Thyroid gland (tissue), 4 donors: ENCODE data around the gene GALNTL6.

Experiments used
- POLR2A ChIP-seq, 2 donors: fragments of 450-650 bp; IDR thresholded peaks; one replicate each; pipeline ENCODE4 v1.6.1; 2017; ENCODE audit warnings: antibody characterized with exemption in 2 of 2, mild to moderate bottlenecking in 2 of 2, moderate library complexity in 1 of 2
- TF ChIP-seq, protein P1 (sequence below), 6 experiments: fragments of 200-600 bp in 3 of 6; fragments of 450-650 bp in 3 of 6; sonication (generic) in 3 of 6; IDR thresholded peaks; one replicate each; pipeline ENCODE4 v1.5.1; 2016 to 2019; ENCODE audit warnings: antibody characterized with exemption in 6 of 6, mild to moderate bottlenecking in 2 of 6, inconsistent platforms in 1 of 6, moderate library complexity in 1 of 6

DNA sequence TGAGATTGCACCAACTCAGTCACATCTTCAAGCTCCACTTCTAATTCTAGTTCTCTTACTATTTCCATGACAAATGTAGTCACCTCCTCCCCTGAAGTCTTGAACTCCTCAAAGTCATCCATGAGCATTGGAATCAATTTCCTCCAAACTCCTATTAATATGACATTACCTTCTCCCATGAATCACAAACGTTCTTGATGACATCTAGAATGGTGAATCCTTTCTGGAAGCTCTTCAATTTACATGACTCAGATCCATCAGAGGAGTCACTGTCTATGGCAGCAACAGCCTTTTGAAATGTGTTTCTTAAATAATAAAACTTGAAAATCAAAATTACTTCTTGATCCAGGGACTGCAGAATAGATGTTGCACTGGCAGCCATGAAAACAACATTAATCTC is 34.5 kb downstream of the GALNTL6 start:
- TF ChIP-seq, protein P1, sequence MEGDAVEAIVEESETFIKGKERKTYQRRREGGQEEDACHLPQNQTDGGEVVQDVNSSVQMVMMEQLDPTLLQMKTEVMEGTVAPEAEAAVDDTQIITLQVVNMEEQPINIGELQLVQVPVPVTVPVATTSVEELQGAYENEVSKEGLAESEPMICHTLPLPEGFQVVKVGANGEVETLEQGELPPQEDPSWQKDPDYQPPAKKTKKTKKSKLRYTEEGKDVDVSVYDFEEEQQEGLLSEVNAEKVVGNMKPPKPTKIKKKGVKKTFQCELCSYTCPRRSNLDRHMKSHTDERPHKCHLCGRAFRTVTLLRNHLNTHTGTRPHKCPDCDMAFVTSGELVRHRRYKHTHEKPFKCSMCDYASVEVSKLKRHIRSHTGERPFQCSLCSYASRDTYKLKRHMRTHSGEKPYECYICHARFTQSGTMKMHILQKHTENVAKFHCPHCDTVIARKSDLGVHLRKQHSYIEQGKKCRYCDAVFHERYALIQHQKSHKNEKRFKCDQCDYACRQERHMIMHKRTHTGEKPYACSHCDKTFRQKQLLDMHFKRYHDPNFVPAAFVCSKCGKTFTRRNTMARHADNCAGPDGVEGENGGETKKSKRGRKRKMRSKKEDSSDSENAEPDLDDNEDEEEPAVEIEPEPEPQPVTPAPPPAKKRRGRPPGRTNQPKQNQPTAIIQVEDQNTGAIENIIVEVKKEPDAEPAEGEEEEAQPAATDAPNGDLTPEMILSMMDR (IDR thresholded peaks at IDR 0.05) = no peak
- no peak for TF ChIP-seq POLR2A (IDR thresholded peaks at IDR 0.05)
